Prostate gland (tissue), 2 donors: ENCODE results near the gene RPP38. TPM values are rescaled to one million over a fixed set of nuclear protein-coding genes. Genes with fewer than 3 reads are reported as not detected.

Experiments used
- DNase-seq: peaks from one replicate; pipeline ENCODE4 v3.0.0-alpha.2; 2019; ENCODE audit warnings: low spot score
- H3K27ac ChIP-seq, 2 donors: fragments of 200-600 bp; sonication (generic); 2 replicates each; pipeline ENCODE4 v1.5.1; 2017 to 2019
- H3K27me3 ChIP-seq: fragments of 200-600 bp; sonication (generic); replicated peaks from 2 replicates; pipeline ENCODE4 v1.5.1; 2019; ENCODE audit not compliant: insufficient read depth
- H3K36me3 ChIP-seq, 2 donors: fragments of 200-600 bp; sonication (generic); 1 replicate in 1 of 2; 2 replicates in 1 of 2; pipeline versions ENCODE4 v1.5.1 to v1.8.1; 2017 to 2019
- H3K4me1 ChIP-seq: fragments of 200-600 bp; sonication (generic); replicated peaks from 2 replicates; pipeline ENCODE4 v1.5.1; 2019
- H3K4me3 ChIP-seq, 2 donors: fragments of 200-600 bp; sonication (generic); 2 replicates each; pipeline ENCODE4 v1.5.1; 2017 to 2019
- H3K9me3 ChIP-seq: fragments of 200-600 bp; sonication (generic); 2 replicates; pipeline ENCODE4 v1.5.1; 2017
- CTCF ChIP-seq, 4 experiments: fragments of 200-600 bp in 2 of 4; fragments of 450-650 bp in 2 of 4; sonication (generic) in 2 of 4; IDR thresholded peaks; 1 replicate in 3 of 4; 2 replicates in 1 of 4; pipeline ENCODE4 v1.5.1; 2016 to 2019; ENCODE audit warnings: antibody characterized with exemption in 4 of 4, mild to moderate bottlenecking in 2 of 4, moderate library complexity in 2 of 4
- POLR2A ChIP-seq: fragments of 450-650 bp; IDR thresholded peaks from one replicate; pipeline ENCODE4 v1.6.1; 2016; ENCODE audit warnings: antibody characterized with exemption, mild to moderate bottlenecking
- POLR2AphosphoS5 ChIP-seq: sonication (generic); formaldehyde crosslinking; IDR thresholded peaks from one replicate; pipeline ENCODE4 v1.6.1; 2017; ENCODE audit warnings: antibody characterized with exemption
- WGBS: methylation state at CpG from one replicate; pipeline ENCODE4 v1.1.5; 2018; 5-methylcytosine and 5-hydroxymethylcytosine counted together
- intact Hi-C: fragments of 100-400 bp; cut with DNase I; formaldehyde crosslinking; loops from one replicate; pipeline ENCODE4 v1.14.2; 2022
- total RNA-seq, 2 donors: library from RNA; depleted of rRNA; stranded (reverse); fragments of >200 nt; gene quantifications; one replicate each; pipeline ENCODE4 v1.1.0, GENCODE V29; 2016

The RPP38 gene
- total RNA-seq, 2 donors from 2014 or later: 17.5 to 20.9 TPM

GRCh38 chr10:15116225-15116624 lies 19.1 kb downstream of the RPP38 start:
- H3K27ac ChIP-seq: no peak overlapping the region
- 97% methylated on average over 5 of the region's 5 CpGs for WGBS
- intact Hi-C loops: no loop called here
- H3K4me3 ChIP-seq: no peak overlapping the region
- no peaks in the 10 kb centered on the region for H3K4me1 ChIP-seq
- TF ChIP-seq POLR2AphosphoS5 (no peak), CTCF (IDR thresholded peaks at IDR 0.05) (no peak), POLR2A (no peak)
- H3K36me3 ChIP-seq: no peaks in the 10 kb centered on the region
- no peaks in the 10 kb centered on the region for H3K9me3 ChIP-seq
- no peaks in the 10 kb centered on the region for H3K27me3 ChIP-seq
- DNase-seq: no peak

GRCh38 chr10:15118615-15119014 lies 21.5 kb downstream of the RPP38 start:
- no peaks in the 10 kb centered on the region for H3K9me3 ChIP-seq
- H3K27ac ChIP-seq: no peak overlapping the region
- 84% methylated on average over 1 of the region's 1 CpG for WGBS
- no peaks in the 10 kb centered on the region for H3K36me3 ChIP-seq
- H3K27me3 ChIP-seq: no peaks in the 10 kb centered on the region
- TF ChIP-seq POLR2A (no peak), POLR2AphosphoS5 (no peak)
- DNase-seq: no peak
- H3K4me3 ChIP-seq: no peak overlapping the region
- intact Hi-C loops: no loop called here
- no peaks in the 10 kb centered on the region for H3K4me1 ChIP-seq

GRCh38 chr10:15120523-15120922 lies 23.4 kb downstream of the RPP38 start:
- TF ChIP-seq POLR2A (no peak), CTCF (IDR thresholded peaks at IDR 0.05) (no peak), POLR2AphosphoS5 (no peak)
- DNase-seq: no peak
- Histone ChIP-seq H3K9me3 (no peaks in the 10 kb centered on the region), H3K4me3 (no peak overlapping the region), H3K27ac (no peak overlapping the region), H3K4me1 (no peaks in the 10 kb centered on the region), H3K27me3 (no peaks in the 10 kb centered on the region), H3K36me3 (peaks cover 0 to 2% of the 10 kb centered on the region in 2 donors)
- 90% methylated on average over 5 of the region's 5 CpGs for WGBS
- intact Hi-C loops: no loop called here

- H3K9me3 ChIP-seq: no peaks in the 10 kb centered on the region
- H3K4me3 ChIP-seq: no peak overlapping the region
- no peak overlapping the region for H3K27ac ChIP-seq
- intact Hi-C loops: no loop called here
- TF ChIP-seq POLR2AphosphoS5: no peak
- TF ChIP-seq CTCF (IDR thresholded peaks at IDR 0.05): no peak
- no peak for TF ChIP-seq POLR2A
- H3K36me3 ChIP-seq: peaks cover 0 to 2% of the 10 kb centered on the region in 2 donors
- DNase-seq: no peak
- H3K27me3 ChIP-seq: no peaks in the 10 kb centered on the region
- H3K4me1 ChIP-seq: no peaks in the 10 kb centered on the region
- WGBS: 92% methylated on average over 1 of the region's 1 CpG
These were observed 24.6 kb downstream of the RPP38 start for GRCh38 chr10:15121707-15122106.

GRCh38 chr10:15122477-15123030 lies 25.4 kb downstream of the RPP38 start:
- Histone ChIP-seq H3K4me1 (no peaks in the 10 kb centered on the region), H3K4me3 (no peak overlapping the region), H3K9me3 (no peaks in the 10 kb centered on the region), H3K27ac (peak overlapping the region in 1 of 2 donors; percentile 41), H3K27me3 (no peaks in the 10 kb centered on the region), H3K36me3 (peaks cover 0 to 2% of the 10 kb centered on the region in 2 donors)
- intact Hi-C loops: no loop called here
- no peak for TF ChIP-seq CTCF (IDR thresholded peaks at IDR 0.05)
- no peak for TF ChIP-seq POLR2A
- TF ChIP-seq POLR2AphosphoS5: no peak
- 88% methylated on average over 9 of the region's 9 CpGs for WGBS
- DNase-seq: no peak
